CD1c-positive myeloid dendritic cell (primary cell): ENCODE data around the gene CD86.
"Not testable (repeated sequence)": the region's sequence is repeated elsewhere in the genome, so short reads cannot be mapped to it uniquely, and the experiment has no call there.

ENCODE experiments used
- DNase-seq: peaks from one replicate; pipeline ENCODE4 v3.0.0-alpha.2; 2016; ENCODE audit errors: extremely low spot score

The CD86 gene

DNA sequence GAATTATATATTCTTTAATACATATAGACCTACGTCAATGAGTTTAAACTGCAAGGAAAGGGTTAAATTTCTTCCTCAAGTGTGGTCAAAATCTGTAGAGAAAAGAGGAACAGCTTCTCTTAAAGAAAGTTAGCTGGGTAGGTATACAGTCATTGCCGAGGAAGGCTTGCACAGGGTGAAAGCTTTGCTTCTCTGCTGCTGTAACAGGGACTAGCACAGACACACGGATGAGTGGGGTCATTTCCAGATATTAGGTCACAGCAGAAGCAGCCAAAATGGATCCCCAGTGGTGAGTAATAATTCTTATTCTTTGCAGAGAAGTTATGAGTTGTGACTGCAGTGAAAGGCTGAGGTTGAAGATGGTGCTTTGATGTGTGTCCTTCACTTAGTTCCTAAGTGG lies at the start of gene CD86:
CD86 (plus strand) TSS at position 148 of the 400 bp plus-strand sequence; CDS start at position 276, 128 bp downstream.
- DNase-seq = peak; percentile 91

DNA sequence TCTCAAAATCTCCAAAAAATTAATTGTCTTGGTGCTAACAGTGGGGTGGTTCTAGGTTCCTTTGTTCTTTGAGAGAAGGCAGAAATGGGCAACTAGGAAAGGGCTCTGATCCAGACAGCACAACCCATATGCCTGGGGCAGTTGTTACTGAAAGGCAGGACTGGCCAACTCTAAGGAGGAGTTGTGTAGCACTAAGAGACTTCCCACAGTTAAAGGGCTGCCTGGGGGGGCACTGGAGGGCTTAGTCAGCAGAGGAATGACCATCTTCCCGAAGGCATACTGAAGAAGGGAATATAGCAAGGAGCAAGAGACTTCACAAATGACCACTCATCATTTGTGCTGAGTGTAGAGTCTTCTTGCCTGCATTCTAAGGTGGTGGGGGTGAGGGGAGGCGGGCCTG lies 48.9 kb upstream of the CD86 start:
- no peak for DNase-seq

DNA sequence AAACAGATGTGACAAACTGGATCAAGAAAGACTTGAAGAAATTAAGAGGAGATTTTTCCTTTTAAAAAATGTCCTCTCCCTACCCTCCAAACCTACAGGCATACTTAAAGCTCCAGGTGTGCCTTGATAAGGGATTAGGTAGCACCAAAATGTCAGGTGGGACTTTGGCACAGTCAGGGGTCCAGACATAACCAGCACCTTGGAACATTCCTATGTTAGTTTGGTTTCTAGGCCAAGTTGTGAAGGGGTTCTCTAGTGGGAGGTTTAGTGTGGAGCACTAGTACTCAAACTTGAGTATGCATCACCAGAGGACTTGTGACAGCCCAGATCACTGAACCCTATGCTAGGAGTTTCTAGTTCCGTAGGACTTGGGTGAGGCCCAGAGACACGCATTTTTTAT lies 47.0 kb upstream of the CD86 start:
- no peak for DNase-seq

DNA sequence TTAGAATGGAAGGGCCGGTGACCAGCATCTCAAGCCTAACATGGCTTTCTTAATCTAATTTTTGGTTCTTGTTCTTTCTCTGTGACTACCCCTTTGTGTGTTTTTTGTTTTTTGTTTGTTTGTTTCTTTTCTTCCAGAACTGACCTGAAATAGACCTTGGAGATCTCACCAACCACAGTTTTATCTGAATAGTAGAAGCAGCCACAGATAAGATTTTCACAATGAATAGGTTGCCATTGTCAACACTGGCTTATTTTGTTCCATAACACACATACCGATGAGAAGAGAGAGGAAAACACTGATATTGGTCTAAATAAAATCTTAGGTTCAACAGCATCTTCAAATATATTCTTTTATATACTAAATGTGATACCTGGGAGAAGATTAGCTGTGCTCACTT lies 44.7 kb upstream of the CD86 start:
- no peak for DNase-seq

DNA sequence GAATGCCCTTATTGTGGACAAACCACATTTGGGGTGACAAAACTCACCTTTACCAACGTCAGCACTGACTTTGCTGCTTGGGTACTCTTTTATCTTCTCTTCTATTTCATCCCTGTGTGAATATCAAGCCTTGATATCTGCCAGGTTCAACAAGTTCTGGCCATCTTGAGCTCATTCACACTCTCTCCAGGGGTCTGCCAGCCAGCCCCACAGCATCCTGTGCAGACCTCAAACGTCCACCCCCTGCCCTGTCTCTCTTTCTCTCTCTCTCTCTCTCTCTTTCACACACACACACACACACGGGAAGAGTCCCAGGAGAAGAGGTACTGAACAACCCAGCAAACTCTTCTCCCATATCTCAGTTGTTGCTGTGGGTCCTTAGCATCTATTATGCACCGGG lies 43.8 kb upstream of the CD86 start:
- no peak for DNase-seq

- no peak for DNase-seq
Observed at GRCh38 chr3:122012821-122013220, 42.3 kb upstream of the CD86 start.

- DNase-seq = no peak
Observed at GRCh38 chr3:122013448-122013925, 41.7 kb upstream of the CD86 start.

- no peak for DNase-seq
Observed at GRCh38 chr3:122014741-122015140, 40.4 kb upstream of the CD86 start.

- no peak for DNase-seq
Observed at GRCh38 chr3:122019493-122019892, 35.7 kb upstream of the CD86 start.

- DNase-seq = no peak
Observed at GRCh38 chr3:122021037-122021436, 34.1 kb upstream of the CD86 start.

DNA sequence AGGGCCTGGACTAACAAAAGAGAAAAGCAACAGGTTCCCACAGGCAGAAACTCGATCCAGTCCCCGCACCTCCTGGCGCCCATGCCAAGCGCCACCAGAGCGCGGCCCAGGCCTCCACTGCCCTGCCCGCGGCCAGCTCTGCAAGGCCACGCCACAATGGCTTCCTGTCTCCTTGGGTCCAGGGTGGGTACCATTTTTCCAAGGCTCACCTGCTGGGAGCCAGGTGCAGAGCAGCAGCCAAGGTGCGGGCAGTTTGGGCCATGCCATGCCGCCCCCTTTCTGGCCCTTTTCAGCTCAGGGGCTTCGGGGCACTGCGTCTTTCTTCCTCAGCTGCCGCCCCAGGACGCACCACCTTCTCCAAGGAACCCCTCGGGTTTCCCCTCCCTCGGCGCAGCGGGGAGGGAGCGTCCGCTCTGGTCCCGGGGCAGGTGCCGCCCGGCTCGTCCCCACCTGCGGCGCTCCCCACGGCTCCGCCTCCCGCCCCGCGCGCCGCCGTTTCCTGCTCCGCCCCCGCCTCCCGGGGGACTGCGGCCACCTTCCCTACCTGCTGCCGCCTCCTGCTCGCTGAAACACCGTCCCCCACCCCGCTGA lies 33.3 kb upstream of the CD86 start, which contains the start of gene ILDR1:
ILDR1 (minus strand) TSS at position 437 of the 591 bp plus-strand sequence; CDS start at position 267, 170 bp downstream.
- DNase-seq = no peak

DNA sequence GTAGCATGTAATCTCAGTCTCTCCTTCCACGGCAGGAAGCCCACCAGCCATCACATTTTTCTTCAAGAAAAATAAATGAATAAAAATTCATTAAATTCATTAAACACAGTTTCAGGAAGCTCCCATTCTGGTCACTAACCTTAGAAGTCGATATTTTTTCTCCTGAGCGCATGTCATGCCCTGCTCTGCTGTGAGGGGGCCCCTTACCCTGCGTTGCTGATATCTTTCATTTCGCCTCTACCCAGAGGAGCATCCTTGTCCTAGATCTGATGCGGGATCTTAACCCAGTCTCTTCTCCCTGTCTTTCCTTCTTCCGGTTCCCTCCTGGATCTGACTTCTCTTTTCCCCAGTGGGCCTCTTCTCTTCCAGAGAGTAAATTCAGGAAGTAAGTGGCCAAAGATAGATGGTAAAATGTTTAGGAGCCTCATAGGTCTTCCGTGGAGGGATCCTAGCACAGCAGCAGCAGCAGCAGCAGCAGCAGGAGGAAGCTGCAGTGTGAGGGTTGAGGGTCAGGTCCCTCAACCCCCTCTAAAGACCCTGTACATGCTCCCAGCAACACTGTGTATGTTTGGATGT lies 31.7 kb upstream of the CD86 start:
- peak; percentile 30 for DNase-seq

DNA sequence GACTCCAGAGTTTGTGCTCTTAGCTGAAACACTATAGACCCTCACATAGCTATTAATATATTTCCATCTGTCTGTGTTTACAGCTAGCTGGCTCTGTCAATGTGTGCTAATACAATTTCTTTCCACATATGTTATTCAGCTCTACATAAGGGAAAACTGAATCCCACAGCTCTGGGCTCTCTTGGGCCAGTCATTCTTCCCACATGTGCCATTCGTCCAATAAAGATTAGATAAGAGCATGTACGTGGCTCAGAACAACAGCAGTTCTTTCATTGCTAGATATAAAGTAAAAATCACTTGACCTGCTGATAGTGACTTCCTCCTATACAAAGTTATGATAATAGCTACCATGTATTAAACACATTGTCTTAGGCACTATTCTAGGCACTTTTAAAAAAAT lies 30.4 kb upstream of the CD86 start:
- no peak for DNase-seq

GRCh38 chr3:122025296-122025695 lies 29.9 kb upstream of the CD86 start:
- no peak for DNase-seq

DNA sequence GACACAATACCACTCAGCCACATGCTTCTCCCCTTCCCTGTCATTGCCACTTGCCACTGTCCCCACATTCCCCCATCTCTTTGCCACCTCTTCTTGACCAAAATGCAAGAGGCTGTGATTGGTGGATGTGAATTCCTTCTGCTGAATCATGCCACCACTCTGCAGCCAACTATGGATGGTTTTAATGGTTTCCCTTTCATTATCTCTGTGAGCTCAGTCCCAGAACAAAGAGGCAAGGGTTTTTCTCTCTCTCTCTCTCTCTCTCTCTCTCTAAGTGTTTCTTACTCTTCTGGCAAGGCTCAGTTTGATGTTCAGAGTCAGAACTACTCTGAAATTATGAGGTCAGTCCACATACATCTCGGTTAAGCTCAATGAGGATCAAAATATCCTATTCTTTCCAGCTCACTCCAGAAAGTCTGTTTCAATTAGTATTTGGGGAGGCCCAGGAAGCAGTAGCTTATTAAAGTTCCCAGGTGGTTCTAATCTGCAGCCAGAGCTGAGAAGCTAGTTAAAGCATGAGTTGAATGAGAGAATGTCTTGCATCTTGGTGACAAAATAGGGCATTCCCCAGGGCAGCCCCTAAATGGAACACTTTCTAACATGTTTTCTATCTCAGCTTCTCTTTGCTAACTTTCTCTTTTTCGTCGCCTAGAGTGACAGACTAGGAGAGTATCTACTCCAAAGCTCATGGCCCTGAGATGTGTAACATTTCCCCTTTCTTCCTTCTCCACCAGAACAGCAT lies 24.6 kb upstream of the CD86 start:
- DNase-seq = no peak

- no peak for DNase-seq
Observed at GRCh38 chr3:122031123-122031468, 24.1 kb upstream of the CD86 start.

- no peak for DNase-seq
Observed at GRCh38 chr3:122032531-122032930, 22.6 kb upstream of the CD86 start.

DNA sequence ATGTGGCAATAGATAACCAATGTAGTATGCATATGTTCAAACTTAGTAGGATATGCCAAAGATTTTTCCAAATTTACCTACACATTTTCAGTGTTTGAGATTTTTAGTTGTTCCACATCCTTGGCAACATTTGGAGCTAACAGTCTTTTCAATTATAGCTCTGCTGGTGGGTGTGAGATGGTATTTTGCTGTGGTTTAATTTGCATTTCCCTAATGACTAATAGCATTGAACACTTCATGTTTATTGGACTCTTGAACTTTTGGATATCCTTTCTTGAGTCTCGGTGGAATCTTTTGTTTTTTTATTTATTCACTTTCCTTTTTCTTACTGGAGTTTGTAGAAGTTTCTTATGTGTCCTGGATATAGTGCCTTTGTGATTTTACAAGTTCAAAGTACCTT lies 22.1 kb upstream of the CD86 start:
- DNase-seq = no peak

DNA sequence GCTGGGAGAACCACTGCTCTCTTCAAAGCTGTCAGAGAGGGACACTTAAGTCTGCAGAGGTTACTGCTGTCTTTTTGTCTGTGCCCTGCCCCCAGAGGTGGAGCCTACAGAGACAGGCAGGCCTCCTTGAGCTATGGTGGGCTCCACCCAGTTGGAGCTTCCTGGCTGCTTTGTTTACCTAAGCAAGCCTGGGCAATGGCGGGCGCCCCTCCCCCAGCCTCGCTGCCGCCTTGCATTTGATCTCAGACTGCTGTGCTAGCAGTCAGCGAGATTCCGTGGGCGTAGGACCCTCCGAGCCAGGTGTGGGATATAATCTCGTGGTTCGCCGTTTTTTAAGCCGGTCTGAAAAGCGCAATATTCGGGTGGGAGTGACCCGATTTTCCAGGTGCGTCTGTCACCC lies 7.9 kb upstream of the CD86 start:
- not testable (repeated sequence) for DNase-seq

GRCh38 chr3:122047773-122048172 lies 7.4 kb upstream of the CD86 start:
- not testable (repeated sequence) for DNase-seq

DNA sequence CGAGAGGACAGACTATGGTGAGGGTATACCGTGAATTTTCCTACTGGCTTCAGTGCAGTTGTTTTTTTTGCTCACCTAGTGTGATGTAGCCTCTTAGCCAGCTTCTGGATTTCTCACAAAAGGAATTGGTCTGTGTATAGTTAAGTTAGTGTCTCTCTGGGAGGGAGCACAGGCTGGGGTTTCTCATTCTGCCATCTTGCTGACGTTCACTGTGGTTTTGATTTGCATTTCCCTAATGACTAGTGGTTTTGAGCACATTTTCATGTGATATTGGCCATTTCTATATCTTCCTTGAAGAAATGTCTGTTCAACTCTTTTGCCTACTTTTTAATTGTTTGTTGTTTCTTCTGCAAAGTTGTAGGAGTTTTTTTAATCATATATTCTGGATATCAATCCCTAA lies 2.2 kb upstream of the CD86 start:
- DNase-seq = peak; percentile 13

DNA sequence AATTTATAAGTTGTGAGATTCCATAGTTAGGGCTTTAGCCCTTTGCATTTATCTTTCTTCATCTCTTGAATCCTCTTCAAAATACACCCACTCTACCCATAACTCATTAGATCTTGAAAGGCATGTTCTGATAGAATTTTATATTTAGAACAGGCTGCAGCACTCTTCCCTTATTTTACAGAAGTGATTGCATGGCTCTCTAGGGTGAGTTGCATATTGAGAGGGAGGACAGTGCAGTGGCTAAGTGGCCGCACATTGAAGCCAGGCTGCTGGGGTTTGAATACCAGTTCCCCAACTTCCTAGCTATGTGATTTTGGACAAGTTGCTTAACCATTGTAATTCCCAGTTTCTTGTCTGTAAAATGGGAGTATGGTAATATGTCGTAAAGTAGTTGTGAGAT lies 2.5 kb downstream of the CD86 start:
- peak; percentile 71 for DNase-seq

- no peak for DNase-seq
Observed at GRCh38 chr3:122058294-122058693, 3.1 kb downstream of the CD86 start.
